22Rv1 (cell line): ENCODE results near the gene GCC1.
"Not testable (repeated sequence)": the region's sequence is repeated elsewhere in the genome, so short reads cannot be mapped to it uniquely, and the experiment has no call there.

ENCODE experiments used
- CTCF ChIP-seq: fragments of 450-650 bp; IDR thresholded peaks from 2 replicates; pipeline ENCODE4 v1.5.1; 2017; ENCODE audit warnings: mild to moderate bottlenecking
- ZFX ChIP-seq: fragments of 450-650 bp; IDR thresholded peaks from 2 replicates; pipeline ENCODE4 v1.6.1; 2017; ENCODE audit warnings: antibody characterized with exemption, borderline replicate concordance

GRCh38 chr7:127540461-127540860 is 44.9 kb downstream of the GCC1 start:
- not testable (repeated sequence) for TF ChIP-seq CTCF, ZFX
